Activated gamma-delta T cell treated with anti-CD3 and anti-CD28 coated beads, Interleukin-2, amount 50 U/mL, for 16 hours (primary cell): ENCODE measurements around the gene ANTXR2.

ENCODE experiments used
- DNase-seq: peaks from one replicate; pipeline ENCODE4 v3.0.0-alpha.2; 2020; ENCODE audit warnings: low read depth

Gene ANTXR2

DNA sequence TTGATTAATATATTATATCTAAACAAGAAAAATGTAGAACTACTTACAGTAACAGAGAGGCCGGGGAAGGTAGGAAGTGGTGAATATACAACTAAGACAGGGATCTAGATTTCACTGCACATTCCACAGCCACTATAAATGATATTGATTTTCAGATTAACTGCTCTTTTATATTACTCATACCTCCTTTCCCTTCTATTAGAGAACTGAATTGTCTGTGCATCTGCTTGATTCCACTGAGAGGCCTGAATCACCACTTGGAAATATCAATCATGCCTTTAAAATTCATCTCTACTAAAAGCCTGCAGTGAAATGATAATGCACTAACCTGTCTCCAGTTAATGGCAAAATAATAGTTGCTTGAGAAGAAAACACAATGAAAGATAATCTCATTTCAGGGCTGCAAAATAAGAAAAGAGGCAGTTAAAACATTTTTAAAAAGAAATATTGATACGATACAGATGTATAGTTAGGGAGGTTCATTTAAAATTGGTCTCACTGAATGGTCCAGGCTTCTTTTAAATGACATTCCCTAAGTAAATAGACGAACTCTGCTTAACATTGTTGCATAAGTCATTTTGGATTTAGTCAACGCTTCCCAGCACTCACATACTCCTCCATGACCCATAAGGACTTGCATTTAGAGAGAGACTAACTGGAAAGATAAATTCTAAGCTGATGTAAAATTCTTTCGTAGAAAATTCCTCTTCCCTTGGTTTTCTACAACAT lies 3.8 kb downstream of the ANTXR2 start:
- no peak for DNase-seq

DNA sequence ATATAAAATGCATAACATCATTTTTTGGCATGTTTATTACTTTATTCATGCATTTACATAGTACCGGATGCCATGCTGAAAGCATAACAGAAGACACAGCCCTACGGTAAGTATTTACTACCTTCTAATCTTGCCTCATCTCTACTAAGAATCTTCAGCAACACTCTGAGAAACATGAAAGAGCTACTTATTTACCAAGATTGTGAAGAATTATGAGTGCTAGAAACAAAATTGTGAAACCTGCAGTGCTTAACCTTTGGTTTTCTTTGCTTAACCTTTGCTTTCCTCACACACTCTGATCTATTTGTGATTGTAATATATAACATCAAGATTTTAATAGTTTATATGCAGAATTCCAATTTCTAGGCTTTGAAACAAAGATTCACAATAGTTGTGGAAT lies 7.4 kb downstream of the ANTXR2 start:
- no peak for DNase-seq

DNA sequence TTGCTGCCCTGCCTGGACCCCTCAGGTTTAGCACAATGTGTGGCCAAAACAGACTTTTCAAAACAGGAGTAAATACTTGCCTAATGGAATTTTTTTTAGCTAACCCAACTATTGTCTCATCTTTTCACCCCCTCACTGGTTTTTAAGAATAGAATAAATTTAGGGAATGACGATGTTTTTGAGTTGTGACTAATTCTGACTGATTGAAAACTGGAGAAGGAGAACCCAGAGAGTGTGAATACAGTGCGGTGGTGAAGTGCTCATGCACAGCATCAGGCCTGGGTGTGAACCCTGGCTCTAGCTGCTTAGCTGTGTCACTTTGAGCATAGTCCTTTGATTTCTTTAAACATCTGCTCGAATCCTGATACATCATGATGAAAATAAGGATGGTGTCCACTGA lies 10.5 kb downstream of the ANTXR2 start:
- DNase-seq, result no peak

DNA sequence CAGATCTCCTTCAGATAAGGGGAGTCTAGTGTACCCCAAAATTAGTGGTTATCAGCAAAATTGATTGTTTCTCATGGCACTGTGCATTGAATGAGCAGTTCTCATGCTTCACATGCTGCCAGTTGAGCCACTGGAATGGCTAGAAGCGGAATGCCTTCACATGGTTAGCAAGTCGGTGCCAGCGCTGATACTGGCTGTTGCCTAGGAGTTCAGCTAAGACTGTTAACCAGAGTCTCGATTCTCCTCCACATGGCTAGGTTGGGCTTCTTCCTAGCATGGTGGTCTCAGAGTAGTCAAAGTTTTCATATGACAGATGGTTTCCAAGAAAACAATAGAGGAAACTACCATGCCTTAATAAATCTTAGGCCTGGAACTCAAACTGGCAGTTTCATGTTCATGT lies 12.2 kb downstream of the ANTXR2 start:
- DNase-seq, result no peak

DNA sequence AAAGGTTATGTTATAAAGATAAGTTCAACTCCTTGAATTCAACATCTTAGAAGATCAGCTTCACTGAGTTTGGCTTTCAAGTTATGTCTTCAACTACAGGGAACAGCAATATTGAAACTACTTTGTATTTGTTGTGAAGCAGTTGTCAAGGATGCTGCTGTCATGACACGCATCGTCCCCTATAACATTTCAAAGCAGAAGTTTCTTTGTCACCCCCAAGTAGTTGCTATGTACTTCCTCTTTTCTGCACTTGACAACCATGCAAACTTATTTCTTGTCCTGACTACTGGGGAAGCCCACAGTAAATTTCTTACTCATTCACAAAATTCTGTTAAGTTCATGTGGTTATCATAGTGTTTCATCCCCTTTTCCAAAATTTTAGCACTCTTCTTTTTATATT lies 14.3 kb downstream of the ANTXR2 start:
- no peak for DNase-seq

DNA sequence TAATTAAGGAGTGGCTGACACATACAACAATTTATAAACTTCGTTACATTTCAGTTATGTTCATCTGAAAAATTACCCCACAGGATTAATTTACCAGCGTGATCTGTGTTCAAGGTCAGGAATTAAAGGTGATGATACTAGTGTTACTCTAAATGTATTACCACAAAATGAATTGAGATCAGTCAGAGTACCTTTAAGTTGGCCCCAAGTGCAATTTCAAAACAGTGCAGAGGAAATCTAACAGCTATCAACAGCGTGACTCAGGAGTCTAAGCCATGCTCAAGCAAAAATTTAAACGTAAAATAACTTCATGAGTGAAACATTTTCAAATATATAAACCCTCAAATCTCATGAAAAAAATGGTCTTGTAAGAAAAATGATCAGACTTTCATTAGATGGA lies 18.7 kb downstream of the ANTXR2 start:
- DNase-seq, result no peak

DNA sequence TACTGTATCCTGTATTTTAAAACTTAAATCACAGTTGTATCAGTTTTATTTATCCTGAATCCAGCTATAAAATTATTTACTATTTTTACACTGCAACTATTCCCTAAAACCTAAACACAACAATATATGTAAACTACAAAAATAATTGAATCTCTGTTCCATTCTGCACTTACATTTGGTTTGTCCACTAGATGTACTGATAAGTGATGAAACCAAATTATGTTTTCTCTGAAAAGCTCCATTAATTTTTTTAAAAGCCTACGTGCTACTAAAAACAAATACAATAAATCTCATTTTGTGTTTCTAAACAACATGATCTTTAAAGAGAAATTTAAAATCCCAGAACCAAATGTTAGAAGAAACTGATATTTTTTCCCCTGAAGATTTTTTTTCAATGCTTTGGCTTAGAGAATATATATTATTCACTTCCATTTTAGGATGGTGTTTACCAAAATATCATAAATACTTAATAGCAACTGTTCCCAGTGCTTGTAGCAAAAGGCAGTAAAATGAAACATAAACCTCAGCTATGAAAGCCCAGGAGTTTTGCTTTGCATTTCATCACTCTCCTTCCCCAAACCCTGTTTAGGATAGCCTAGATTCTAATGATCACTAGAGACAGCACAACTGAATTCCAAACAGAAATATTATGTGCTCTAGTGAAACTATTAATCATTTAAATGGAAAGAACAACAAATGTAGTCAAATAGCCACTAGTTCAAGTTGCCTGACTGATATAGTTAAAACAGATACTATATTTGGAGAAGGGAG lies 19.7 kb downstream of the ANTXR2 start:
- no peak for DNase-seq

DNA sequence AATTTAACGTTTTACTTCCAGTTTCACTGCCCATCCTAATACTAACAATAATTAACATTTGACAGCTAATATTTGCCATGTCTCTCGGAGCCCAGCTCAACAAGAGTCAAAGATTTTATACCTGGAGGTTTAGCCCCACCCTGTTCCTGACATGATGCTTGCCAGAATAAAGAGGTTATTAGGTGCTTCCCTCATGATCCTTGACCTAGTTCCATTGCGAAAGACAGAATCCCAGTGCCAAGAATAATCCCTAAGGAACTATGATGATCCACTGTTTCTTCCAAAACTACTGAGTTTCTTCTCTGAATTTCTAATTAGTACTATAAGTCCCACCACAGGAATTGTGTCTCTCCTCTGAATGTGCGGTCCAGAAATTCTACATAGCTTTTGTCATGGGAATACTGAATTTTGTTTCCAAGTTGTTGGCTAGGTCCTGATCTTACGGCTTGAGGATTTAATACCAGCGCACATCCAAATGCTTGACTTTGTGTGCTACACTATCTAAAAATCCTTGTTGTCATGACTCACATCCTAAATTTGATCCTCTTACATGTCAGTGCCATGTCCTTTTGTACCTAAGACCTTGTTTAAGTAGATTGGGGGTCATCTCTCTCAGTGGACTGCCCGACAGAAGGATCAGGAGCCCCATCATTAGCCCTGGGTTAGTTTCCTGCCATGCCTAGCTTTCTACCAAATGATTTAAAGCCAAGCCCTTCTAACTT lies 23.1 kb downstream of the ANTXR2 start:
- no peak for DNase-seq

DNA sequence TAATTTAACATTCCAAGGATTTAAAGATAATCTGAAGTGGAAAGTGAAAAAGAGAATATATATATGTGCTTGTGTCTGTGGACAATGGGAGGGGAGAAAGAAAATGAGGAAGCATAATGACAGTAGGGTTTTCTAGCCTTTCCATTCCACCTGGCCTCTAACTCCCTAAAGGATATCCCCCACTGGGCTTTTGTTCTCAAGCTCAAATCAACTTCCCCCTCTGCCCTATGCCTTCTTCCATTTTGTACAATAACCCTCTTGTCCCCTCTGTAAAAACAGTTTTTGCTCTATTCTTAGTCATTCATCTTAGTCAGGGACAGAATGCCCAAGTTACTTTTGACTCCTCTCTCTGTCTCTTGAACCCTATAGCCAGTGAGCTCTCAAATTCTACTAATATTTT lies 23.6 kb downstream of the ANTXR2 start:
- DNase-seq, result no peak

DNA sequence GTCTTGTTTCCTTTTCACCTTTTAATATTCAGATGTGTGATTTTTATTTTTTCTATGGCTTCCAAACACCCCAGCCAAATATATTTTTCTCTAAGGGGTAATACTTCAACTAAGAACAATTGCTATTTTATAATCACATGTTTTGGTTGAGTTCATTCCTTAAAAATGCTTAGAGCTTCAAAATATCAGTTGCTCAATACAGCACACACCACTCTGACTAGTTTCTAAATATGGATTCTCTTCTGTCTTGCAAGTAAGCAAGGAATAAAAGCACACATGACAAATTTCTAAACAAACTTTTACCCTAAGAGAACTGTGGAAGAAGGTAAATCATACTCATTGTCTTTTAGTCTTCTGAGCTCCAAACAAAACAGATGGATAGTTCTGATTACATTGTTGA lies 27.2 kb downstream of the ANTXR2 start:
- no peak for DNase-seq

DNA sequence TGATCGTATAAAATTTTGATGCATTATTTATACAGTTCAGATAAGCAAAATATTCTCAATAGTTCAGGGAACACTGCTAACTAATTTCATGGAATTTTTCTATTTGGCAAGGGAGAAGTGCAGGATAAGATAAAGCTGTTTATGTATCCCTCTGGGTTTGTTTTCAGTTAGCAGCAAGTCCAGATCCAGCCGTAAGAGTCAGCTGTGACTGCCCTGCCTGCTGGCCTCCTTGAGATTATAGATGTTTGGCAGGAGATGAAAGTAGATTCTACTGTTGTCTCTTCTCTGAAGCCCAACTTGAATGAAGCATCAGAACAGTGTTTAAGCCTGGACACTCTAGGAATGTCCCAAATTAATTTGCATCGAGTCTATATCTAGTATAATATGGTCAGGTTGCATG lies 29.5 kb downstream of the ANTXR2 start:
- DNase-seq, result no peak

DNA sequence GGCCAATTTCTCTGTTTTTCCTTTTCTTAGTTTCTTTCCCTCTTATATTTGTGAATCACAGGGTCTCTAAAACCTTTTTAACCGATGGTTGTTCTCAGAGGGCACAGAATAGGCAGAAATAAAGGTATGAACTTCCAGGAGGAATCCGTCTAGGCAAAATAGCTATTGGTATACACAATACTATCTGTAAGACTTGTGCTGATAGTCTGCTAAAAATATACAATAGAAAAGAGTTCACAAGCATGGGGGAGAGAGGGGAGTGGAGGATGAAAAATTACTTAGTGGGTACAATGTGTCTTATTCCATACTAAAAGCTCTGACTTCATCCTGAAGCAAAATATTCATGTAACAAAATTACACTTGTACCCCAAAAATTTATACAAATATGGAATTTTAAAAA lies 30.2 kb downstream of the ANTXR2 start:
- no peak for DNase-seq

DNA sequence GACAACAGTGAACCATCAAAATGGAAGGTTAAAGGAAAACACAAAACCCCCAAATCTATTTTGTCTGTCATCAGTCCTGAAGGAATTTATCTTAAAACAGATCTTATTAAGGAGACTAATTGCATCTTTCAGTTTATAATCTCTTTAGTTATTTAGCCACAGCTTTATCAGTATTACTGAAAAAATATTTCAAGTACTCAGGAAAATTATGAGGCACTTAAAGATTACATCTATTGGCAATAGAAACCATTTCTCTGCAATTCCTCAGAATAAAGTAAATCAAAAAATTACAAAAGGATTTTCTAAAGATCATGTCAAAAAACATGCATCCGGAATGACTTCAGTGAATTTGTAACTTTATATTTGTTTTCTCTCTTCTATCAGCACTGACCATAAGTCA lies 35.2 kb downstream of the ANTXR2 start:
- no peak for DNase-seq

DNA sequence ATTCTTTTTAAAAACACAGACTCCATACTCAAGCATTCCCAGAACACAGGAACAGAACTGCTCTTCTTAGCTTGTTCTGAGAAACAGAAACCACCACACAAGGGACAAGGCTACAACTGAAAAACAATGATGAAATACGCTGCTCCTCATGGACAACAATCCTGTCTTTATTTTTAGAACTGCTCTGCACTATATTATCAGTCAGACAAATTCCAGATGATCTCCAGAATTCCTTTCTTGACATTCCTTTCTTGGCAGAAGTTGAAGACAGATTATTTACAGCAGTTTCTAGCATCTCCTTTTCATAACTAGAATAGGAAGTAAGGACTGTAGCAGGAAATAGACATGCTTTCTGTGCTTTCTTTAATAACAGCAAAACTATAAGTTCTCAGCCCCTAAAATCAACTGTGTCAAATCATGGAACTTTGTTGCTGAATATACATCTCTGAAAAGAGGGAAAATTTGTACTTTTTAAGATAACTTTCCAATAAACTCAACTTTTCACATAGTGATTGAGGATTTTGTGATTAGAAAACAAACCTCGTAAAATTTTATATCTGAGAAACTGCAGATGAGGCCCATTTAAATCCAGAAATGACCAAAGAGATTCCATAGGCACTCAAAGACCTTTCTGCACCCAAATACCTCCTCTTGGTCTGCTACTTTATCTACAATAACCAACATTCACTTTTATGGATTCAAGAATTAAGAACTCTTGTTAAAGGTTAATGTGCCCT lies 35.9 kb downstream of the ANTXR2 start:
- no peak for DNase-seq

DNA sequence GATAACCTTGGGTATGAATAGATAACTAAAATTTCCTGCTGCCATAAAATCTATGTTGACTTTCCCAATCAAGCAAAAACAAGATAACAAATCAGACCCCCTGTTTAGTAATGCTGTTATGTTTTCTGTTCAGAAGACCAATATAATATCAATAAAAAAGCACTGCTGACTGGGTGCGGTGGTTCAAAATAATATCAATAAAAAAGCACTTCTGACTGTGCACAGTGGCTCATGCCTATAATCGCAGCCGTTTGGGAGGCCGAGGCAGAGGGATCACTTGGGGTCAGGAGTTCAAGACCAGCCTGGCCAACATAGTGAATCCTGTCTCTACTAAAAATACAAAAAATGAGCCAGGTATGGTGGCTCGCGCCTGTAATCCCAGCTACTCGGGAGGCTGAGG lies 36.7 kb downstream of the ANTXR2 start:
- no peak for DNase-seq

DNA sequence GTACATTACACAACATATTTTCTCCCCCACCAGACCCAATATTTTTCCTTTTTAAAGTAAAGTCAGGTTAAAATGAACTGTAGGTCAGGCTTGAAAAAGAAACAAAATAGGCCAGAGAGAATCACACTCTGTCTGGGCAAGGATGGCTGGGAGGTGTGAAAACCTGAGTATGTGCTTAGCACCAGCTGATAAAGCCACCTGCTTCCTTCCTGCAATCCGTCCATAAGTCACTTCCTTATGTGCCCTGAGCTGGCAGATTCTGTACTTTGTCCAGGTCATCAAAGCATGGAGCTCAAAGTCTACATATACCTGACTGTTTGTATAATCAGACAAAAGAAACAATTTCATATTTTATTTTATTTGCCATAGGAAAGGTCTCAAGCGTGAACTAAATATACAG lies 37.7 kb downstream of the ANTXR2 start:
- DNase-seq, result no peak

DNA sequence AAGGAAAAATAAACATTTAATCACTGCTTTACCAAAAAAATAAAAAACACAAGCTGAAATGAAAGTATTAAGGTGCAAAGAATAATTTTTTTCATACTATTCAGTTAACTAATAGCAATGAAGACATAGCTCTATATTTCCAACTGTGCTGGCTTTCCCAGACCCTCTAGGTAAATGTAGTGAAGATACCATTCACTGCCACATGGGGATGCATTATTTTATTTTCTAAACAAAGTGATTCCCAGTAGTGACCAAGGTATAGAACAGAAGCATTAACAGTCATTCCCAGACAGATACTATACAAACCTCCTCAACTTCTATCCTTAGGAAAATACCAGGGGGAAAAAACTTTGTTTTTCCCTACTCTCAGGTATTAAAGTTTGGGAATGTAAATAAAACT lies 39.4 kb downstream of the ANTXR2 start:
- DNase-seq, result no peak

DNA sequence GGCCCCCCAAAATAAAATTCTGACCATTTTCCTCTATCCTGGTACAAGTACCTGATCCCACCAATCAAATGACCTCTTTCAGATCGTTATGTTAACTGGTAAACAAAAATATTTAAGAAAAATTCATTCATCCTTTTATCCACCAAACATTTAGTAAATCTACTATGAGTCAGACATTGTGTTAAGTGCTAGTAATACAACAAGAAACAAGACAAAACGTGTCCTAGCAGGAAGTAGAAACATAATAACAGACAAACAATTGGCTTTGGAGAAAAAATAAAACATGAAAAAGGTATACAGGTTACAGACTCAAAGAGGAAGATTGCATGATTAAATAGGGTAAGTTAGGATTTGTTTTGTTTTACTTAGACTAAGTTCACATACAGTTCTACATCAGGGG lies 43.7 kb downstream of the ANTXR2 start:
- DNase-seq, result no peak

DNA sequence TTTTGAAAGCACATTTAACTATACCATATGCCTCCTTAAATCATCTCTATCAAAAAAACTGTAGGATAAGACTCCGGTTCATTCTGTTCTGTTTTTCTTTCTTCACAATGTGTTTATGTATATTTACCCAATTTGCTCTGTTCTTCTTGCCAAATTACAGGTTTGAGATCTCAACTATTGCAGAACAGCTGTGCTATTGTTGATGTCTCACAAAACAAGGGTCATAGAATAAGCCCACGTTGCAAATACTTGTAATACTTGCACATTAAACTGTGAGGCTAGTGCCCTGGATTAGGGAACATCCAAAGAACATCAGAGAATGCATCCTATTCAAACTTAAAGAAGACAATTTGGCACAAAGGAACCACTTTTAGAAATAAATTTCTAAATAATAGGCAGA lies 45.4 kb downstream of the ANTXR2 start:
- no peak for DNase-seq

DNA sequence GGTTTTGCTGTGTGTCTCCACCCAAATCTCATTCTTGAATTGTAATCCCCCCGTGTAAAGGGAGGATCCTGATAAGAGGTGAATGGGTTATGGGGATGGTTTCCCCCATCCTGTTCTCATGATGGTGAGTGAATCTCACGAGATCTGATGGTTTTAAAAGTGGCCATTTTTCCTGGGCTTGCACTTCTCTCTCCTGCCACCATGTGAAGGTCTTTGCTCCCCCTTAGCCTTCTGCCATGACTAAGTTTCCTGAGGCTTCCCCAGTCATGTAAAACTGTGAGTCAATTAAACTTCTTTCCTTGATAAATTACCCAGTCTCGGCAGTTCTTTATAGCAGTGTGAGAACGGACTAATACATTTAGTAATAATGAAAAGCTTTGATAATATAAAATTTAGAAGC lies 46.9 kb downstream of the ANTXR2 start:
- DNase-seq, result no peak

DNA sequence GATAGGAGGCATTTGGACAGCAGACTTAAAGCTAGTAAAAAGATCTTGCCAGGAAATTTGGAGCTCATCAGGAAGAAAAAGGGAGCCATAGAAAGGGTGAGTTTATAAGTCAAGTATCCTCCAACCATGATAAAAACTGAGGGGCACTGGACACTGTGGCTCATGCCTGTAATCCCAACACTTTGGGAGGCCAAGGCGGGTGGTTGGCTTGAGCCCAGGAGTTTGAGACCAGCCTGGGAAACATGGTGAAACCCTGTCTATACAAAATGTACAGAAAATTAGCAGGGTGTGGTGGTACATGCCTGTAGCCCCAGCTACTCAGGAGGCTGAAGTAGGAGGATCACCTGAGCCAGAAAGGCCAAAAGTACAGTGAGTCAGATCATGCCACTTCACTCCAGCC lies 48.7 kb downstream of the ANTXR2 start:
- no peak for DNase-seq

DNA sequence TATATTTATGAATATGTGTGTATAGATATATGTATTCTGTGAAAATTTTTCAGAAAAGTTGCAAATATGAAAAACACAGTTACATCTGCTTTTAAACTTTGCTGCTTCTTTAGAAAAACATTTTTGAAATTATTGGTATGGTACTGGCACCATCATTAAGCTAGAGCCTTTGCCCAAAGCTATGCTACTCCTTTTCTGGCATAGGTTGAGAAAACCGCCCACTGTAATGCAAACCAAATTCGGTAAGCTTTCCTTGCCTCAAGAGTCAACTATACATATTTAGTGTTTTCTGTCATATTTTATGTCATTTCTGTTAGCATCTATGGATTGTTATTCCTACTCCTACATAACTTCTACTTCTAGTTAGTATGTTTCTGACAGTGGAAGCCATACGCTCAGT lies 50.7 kb downstream of the ANTXR2 start:
- no peak for DNase-seq
